Retinal pigment epithelial cell (primary cell): Measurements from ENCODE around the gene YBX3.

Experiments used
- DNase-seq: peaks from one replicate; pipeline ENCODE4 v3.0.0-alpha.2; 2010; ENCODE audit warnings: low read depth
- H3K4me3 ChIP-seq: 2 replicates; pipeline ENCODE4 v1.5.1; 2011; ENCODE audit warnings: mild to moderate bottlenecking, low read length, control low read depth, moderate library complexity
- TF ChIP-seq, protein P1 (sequence below): conservative IDR thresholded peaks from 2 replicates; pipeline ENCODE4 v1.5.1; 2011; ENCODE audit warnings: low read depth, low read length, control low read depth, inconsistent platforms

Gene YBX3

DNA sequence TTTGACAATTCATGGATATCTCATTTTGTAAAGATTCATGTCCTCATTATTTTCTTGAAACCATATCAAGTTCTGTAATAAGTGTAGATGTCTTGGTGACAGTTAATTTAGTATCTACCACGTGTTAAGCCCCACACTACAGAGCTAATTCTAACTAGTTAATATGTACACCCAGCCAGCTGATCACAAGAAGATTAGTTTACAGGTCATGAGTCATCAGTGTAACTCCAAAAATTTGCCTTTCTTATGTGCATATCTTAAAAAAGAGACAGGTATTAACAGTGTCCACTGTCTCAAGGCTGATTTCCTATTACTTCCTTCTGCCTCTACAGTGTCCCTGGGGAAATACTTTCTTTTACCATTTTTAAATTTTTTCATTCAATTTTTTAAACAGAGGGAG, 13.3 kb upstream of the YBX3 start:
- H3K4me3 ChIP-seq = no peak overlapping the region
- TF ChIP-seq, protein P1, sequence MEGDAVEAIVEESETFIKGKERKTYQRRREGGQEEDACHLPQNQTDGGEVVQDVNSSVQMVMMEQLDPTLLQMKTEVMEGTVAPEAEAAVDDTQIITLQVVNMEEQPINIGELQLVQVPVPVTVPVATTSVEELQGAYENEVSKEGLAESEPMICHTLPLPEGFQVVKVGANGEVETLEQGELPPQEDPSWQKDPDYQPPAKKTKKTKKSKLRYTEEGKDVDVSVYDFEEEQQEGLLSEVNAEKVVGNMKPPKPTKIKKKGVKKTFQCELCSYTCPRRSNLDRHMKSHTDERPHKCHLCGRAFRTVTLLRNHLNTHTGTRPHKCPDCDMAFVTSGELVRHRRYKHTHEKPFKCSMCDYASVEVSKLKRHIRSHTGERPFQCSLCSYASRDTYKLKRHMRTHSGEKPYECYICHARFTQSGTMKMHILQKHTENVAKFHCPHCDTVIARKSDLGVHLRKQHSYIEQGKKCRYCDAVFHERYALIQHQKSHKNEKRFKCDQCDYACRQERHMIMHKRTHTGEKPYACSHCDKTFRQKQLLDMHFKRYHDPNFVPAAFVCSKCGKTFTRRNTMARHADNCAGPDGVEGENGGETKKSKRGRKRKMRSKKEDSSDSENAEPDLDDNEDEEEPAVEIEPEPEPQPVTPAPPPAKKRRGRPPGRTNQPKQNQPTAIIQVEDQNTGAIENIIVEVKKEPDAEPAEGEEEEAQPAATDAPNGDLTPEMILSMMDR = no peak
- DNase-seq = no peak

DNA sequence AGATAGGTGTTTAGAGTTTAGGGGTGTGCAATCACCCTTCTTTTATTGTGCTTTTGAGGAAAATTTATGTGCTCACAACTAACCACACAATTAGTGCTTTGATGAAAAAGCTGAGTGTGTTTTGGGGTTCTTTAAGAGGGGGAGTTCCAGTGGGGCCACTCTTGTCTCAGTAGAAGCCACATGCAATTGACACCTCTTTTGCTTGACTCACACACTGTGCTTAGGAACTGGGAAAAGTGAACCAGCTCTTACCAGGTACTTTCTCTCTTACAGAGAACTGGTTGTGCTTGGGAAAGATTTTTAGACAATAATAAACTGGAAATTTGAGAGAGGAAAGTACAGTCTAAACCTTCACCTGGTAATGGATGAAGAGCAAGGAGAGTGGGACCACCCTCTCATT, 12.3 kb upstream of the YBX3 start:
- no peak for DNase-seq
- TF ChIP-seq, protein P1 = no peak
- no peak overlapping the region for H3K4me3 ChIP-seq

DNA sequence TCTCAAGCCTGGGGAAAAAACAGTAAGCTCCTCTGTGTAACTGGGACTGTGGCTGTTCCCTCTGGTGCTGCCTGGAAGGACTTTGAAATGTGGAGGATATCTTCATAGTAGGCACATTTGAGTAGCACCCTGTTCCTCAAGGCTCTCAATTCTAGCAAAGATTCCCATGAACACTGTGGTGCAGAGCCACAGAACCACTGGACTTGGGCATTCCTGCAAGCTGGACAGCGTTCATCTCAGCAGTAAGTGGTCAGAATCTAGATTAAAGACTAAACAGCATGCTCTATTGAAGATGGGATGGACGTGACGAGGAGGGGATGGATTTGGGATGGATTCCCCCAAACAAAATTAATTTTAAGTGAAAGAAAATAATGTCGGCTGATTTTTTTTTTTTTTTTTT, 9.4 kb upstream of the YBX3 start:
- no peak for DNase-seq
- TF ChIP-seq, protein P1 = no peak
- no peak overlapping the region for H3K4me3 ChIP-seq

DNA sequence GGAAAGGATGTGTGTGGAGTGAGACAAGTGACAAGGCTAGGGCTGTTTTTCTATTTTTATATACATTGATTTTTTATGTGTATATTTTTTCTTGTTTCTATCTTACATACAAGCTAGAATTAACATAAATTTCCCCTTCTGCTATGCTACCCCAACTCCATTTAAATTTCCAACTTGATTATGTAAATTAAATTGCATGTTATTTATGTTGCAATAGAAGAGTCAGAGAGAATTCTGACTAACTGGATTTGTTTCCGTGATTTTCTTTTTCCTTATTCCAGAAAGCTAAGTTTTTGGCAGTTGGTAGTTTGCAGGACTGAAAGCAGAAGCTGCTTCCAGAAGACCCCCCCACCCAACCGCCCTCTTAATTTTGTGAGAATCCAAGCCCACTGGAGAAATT, 8.9 kb upstream of the YBX3 start:
- TF ChIP-seq, protein P1 = no peak
- DNase-seq = no peak
- no peak overlapping the region for H3K4me3 ChIP-seq

DNA sequence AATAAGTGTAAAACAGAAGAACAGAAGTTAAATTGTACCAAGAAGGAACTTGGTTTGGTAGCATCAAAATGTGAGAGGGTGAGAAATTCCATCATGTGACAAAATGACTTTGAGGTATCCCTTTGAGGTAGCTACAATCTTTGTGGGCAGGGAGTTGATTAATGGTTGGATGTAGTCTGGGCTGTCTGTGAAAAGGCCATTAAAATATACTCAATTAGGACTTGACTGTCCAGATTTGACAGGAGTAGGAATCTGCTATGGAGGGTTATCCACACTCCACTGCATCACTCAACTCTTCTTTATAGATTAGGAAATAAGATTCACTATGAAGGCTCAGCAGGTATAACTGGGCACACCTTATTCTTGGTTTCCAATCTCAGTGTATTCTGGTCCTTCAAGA, 7.4 kb upstream of the YBX3 start:
- TF ChIP-seq, protein P1 = no peak
- H3K4me3 ChIP-seq = no peak overlapping the region
- DNase-seq = no peak

DNA sequence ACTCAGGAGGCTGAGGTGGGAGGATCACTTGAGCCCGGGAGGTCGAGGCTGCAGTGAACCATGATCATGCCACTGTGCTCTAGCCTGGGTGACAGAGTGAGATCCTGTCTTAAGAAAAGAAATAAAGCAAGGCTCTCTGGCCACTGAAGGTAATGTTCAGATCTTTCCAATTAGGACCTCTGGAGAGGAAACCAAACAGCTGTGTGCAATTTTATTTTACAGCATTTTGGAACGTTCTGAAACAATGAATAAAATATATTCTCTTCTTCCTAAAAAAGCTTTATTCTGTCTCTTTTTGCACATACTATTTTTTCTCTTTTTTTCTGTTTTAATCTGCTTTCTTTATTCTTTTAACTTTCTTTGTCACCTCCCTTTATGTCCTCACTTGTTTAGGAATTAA, 5.0 kb upstream of the YBX3 start:
- TF ChIP-seq, protein P1 = no peak
- H3K4me3 ChIP-seq = no peak overlapping the region
- DNase-seq = no peak

DNA sequence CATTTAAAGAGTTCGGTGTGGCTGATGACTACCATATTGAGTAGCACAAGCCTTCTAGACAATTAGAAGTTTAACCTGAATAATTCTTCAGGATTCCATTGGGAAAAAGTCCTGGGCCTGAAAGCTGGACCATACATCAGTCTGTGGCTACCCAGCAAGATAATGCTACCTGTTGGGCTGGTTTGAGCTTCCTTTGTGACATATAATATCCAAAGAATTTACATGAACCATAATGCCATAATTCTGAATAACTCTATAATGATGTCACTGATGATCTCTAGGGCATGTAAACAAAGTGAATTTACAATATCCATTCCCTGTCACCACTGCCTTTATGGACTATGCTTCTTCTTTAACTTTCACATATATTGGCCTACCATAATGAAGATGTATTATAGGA, 3.8 kb upstream of the YBX3 start:
- TF ChIP-seq, protein P1 = no peak
- no peak for DNase-seq

More for the DNA sequence above, 3.8 kb upstream of the YBX3 start:
- no peak overlapping the region for H3K4me3 ChIP-seq
